Activated CD8-positive, alpha-beta memory T cell treated with anti-CD3 and anti-CD28 coated beads, Interleukin-2, amount 10 ng/mL, durations not matched to agents 7 days and 5 days (primary cell): ENCODE measurements around the gene PPM1H. TPM values are rescaled to one million over a fixed set of nuclear protein-coding genes. Genes with fewer than 3 reads are reported as not detected.

Experiments used
- ATAC-seq: fragments of 150-1000 bp; cut with Tn5 transposase; one replicate; pipeline ENCODE4 v1.10.0; 2021; ENCODE audit warnings: moderate library complexity
- CTCF ChIA-PET: fragments of 350-600 bp; sonication (Branson Sonifier 250); formaldehyde crosslinking; loops from one replicate; lab custom pipeline; 2021; ENCODE audit warnings: antibody characterized with exemption; lab: Charles Lee
- DNase-seq: peaks from one replicate; pipeline ENCODE4 v3.0.0-alpha.2; 2020
- H3K27ac Mint-ChIP-seq: one replicate; pipeline ENCODE4 v1.8.0; 2021; ENCODE audit warnings: mild to moderate bottlenecking, mixed read lengths
- H3K27me3 Mint-ChIP-seq: one replicate; pipeline ENCODE4 v1.8.0; 2021; ENCODE audit warnings: mixed read lengths
- H3K36me3 Mint-ChIP-seq: one replicate; pipeline ENCODE4 v1.8.0; 2021; ENCODE audit warnings: mild to moderate bottlenecking, mixed read lengths
- H3K4me1 Mint-ChIP-seq: one replicate; pipeline ENCODE4 v1.8.0; 2021; ENCODE audit warnings: mixed read lengths
- H3K4me3 Mint-ChIP-seq: one replicate; pipeline ENCODE4 v1.8.0; 2021; ENCODE audit warnings: mild to moderate bottlenecking, moderate library complexity, mixed read lengths
- H3K9me3 Mint-ChIP-seq: one replicate; pipeline ENCODE4 v1.8.0; 2022; ENCODE audit warnings: low read depth, mixed read lengths
- total RNA-seq, 2 experiments: library from RNA; stranded (reverse); gene quantifications; one replicate each; pipeline ENCODE4 v1.2.3, GENCODE V29; 2021

Gene PPM1H
- total RNA-seq, 2 experiments from 2014 or later = 0.32 to 0.68 TPM

DNA sequence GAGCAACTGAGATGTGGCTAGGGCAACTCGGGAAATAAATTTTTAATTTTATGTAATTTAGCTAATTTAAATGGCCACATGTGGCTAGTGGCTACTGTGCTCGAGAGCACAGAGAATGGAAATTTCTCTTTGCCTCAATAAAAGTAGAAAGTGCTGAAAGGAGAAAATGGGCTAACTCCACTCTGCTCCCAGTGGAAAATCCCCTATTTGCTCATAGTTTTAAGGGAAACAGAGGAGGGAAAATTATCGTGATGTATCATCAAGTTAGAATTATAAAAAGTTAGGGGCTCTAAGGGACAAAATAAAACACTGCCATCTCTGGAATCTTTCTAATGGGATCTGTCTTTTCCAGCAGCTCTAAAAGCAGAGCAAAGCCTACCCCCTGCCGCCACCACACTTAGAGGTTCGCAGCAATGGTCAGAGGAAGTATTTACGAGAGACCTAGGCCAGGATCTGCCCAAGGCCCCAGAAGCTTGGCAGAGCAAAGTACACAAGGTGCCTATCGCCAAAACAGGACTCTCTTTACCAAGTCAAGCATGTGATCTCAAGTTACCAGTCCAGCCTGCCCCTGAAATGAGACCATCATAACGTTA is 220.7 kb downstream of the PPM1H start:
- CTCF ChIA-PET = interaction anchor here (1.5 kb wide), 1 partner anchor 15 kb away, joined by 3 read pairs; no protein-coding TSS in a partner anchor
- Mint-ChIP-seq H3K36me3 (no peaks in the 10 kb centered on the region), H3K4me1 (no peaks in the 10 kb centered on the region), H3K9me3 (no peaks in the 10 kb centered on the region), H3K4me3 (no peak overlapping the region), H3K27ac (no peak overlapping the region), H3K27me3 (no peaks in the 10 kb centered on the region)
- ATAC-seq = no peak
- DNase-seq = no peak

DNA sequence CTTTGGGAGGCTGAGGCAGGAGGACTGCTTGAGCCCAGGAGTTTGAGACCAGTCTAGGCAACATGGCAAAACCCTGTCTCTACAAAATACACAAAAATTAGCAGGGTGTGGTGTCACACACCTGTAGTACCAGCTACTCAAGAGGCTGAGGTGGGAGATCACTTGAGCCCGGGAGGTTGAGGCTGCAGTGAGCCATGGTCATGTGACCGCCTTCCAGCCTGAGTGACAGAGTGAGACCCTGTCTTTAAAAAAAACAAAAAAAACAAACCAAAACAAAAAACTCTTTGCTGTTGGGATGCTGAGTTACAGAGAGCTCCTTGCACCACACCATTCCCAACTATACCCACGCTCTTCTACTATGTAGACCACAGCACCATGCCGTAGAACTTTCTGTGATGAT is 221.2 kb downstream of the PPM1H start:
- Mint-ChIP-seq H3K9me3 (no peaks in the 10 kb centered on the region), H3K36me3 (no peaks in the 10 kb centered on the region), H3K27ac (no peak overlapping the region), H3K27me3 (no peaks in the 10 kb centered on the region), H3K4me1 (no peaks in the 10 kb centered on the region), H3K4me3 (no peak overlapping the region)
- ATAC-seq = no peak
- CTCF ChIA-PET = interaction anchor here (1.5 kb wide), 1 partner anchor 14 kb away, joined by 3 read pairs; no protein-coding TSS in a partner anchor
- DNase-seq = no peak

DNA sequence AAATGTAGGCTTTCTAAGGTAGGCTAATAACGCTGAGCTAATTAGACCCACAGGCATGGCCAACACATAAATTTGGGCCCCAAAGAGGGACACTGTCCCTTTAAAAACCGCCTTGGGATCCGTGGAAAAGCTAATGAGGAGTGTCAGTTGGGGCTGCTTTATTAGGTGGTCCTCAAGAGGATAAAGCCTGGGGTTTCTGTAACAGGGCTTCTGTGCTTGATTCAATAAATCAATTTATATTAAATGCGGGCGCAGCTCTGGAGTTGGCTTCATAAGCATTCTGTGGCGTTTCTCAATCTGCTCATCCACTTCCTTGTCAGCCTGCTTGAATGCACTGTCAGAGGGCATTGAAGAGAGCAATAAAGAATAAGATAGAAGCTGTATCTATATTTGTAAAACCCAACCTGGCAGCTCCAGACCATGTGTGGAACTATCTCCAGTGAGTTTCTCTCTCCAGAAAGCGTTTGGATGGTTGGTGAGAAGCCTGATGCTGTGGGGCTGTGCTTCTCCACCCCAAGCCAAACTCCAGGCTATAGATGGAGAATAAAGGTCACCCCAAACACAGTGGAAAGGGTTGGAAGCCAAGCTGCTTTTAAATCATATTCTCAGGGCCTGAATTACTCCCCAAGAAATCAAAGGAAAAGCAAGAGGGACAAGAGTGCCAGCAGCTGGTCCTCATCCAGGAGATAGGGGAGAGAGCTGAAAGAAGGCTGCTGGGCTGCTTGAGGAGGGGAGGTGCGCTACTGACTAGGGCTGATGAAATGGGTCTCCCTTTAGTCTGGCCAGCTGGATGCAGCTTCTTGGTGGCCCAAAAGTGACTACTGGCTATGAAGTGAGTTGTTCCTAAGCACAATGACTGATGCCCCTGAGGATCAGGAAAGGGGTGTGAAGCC is 222.0 kb downstream of the PPM1H start:
- Mint-ChIP-seq H3K4me3 (no peak overlapping the region), H3K4me1 (no peaks in the 10 kb centered on the region), H3K36me3 (no peaks in the 10 kb centered on the region), H3K27me3 (peaks cover 2% of the 10 kb centered on the region), H3K27ac (no peak overlapping the region), H3K9me3 (no peaks in the 10 kb centered on the region)
- no peak for DNase-seq
- CTCF ChIA-PET = interaction anchor here (1.5 kb wide), 1 partner anchor 13 kb away, joined by 3 read pairs; no protein-coding TSS in a partner anchor
- ATAC-seq = no peak

- Mint-ChIP-seq H3K4me1 (no peaks in the 10 kb centered on the region), H3K27me3 (peaks cover 4% of the 10 kb centered on the region), H3K36me3 (no peaks in the 10 kb centered on the region), H3K9me3 (no peaks in the 10 kb centered on the region), H3K4me3 (no peak overlapping the region), H3K27ac (no peak overlapping the region)
- ATAC-seq (no peak), DNase-seq (no peak)
- CTCF ChIA-PET = no interaction called here
These were observed 223.2 kb downstream of the PPM1H start for GRCh38 chr12:62711631-62712241.

DNA sequence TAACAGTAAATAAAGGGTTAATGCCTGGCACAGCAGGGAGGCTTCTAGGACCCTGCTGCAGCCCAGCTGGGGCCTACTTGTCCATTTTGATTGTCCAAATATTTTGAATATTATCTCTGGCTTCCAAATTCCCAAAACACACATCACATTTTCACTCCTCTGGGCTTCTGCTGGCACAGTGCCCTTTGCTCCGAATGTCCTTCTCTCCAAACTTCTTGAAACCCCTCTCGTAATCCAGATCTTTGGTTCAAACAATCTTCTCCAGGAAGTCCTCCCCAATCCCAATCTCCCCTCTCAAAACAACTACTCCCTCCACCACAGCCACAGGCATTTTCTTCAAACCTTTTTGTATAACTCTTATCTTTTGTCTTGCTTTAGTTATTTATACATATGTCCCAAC is 225.6 kb downstream of the PPM1H start:
- Mint-ChIP-seq H3K9me3 (no peaks in the 10 kb centered on the region), H3K27ac (no peak overlapping the region), H3K27me3 (peaks cover 8% of the 10 kb centered on the region), H3K36me3 (no peaks in the 10 kb centered on the region), H3K4me1 (no peaks in the 10 kb centered on the region), H3K4me3 (no peak overlapping the region)
- ATAC-seq (no peak), DNase-seq (no peak)
- CTCF ChIA-PET = no interaction called here

- H3K27ac Mint-ChIP-seq = no peak overlapping the region
- no peaks in the 10 kb centered on the region for H3K9me3 Mint-ChIP-seq
- peaks cover under 1% of the 10 kb centered on the region for H3K4me1 Mint-ChIP-seq
- no peaks in the 10 kb centered on the region for H3K36me3 Mint-ChIP-seq
- CTCF ChIA-PET = no interaction called here
- H3K27me3 Mint-ChIP-seq = peaks cover 8% of the 10 kb centered on the region
- no peak for DNase-seq
- no peak overlapping the region for H3K4me3 Mint-ChIP-seq
- ATAC-seq = no peak
These were observed 227.0 kb downstream of the PPM1H start for GRCh38 chr12:62707939-62708338.

DNA sequence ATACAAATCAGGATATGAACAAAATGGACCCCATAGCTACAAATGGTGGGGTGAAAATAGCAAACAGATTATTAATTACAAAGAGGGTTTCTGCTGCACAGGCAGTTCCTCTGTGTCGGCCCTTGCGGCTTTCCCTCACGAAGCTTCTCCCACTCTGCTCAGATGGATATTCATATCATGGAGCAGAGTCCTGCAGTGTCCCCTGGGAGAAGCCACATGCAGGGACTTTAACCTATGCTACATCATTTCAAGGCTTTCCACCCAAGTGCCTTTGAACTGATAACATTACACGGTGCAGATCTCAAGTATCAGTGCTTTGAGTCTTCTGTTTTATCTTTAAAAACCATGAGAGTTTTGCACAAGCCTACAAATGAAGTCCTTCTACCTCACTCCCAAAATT is 229.1 kb downstream of the PPM1H start:
- Mint-ChIP-seq H3K4me3 (no peak overlapping the region), H3K9me3 (no peaks in the 10 kb centered on the region), H3K27ac (no peak overlapping the region), H3K27me3 (peaks cover 8% of the 10 kb centered on the region), H3K36me3 (no peaks in the 10 kb centered on the region), H3K4me1 (peaks cover 4% of the 10 kb centered on the region)
- CTCF ChIA-PET = no interaction called here
- ATAC-seq = no peak
- no peak for DNase-seq

DNA sequence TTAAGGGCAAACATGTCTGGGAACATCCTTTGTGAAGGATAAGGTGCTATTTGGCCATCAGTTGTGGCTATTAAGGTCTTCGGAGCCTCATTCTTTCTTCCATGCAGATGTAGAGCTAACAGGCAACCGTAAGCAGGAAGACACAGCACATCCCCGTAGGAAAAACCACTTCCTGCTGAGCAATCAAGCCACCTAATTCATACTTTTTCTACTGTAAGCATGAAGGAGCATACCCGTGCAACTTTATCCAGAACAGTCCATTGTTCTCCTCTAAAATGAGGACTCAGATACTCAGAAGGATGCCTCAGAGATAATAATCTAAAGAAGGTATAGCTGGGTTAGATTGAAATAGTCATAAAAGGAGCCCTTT is 232.0 kb downstream of the PPM1H start:
- ATAC-seq (no peak), DNase-seq (no peak)
- H3K27ac Mint-ChIP-seq = no peak overlapping the region
- CTCF ChIA-PET = no interaction called here
- H3K9me3 Mint-ChIP-seq = no peaks in the 10 kb centered on the region
- H3K4me1 Mint-ChIP-seq = peaks cover 11% of the 10 kb centered on the region
- no peak overlapping the region for H3K4me3 Mint-ChIP-seq
- peaks cover 2% of the 10 kb centered on the region for H3K36me3 Mint-ChIP-seq
- H3K27me3 Mint-ChIP-seq = peaks cover 6% of the 10 kb centered on the region

DNA sequence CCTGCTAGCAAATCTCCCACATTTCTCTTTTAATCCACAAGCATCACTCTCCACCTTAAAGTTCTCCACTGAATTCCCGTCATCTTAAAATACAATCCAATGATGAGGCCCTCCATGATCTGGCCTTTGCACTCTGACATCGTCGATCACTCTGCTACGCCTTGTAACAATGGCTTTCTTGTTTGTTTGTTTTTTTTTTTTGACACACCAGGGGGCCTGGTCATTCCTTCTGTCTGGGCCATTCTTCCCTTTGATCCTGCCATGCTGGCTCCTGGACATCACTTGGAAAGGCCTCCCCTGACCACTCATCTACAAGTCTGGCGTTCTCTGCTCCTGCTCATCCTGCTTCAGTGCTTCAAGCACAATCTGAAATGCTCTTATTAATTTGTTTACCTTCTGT is 233.5 kb downstream of the PPM1H start:
- Mint-ChIP-seq H3K27ac (no peak overlapping the region), H3K36me3 (peaks cover 2% of the 10 kb centered on the region), H3K27me3 (peaks cover 3% of the 10 kb centered on the region), H3K9me3 (no peaks in the 10 kb centered on the region), H3K4me3 (no peak overlapping the region), H3K4me1 (peaks cover 21% of the 10 kb centered on the region)
- CTCF ChIA-PET = no interaction called here
- no peak for DNase-seq
- no peak for ATAC-seq

- no peaks in the 10 kb centered on the region for H3K9me3 Mint-ChIP-seq
- H3K4me1 Mint-ChIP-seq = peaks cover 28% of the 10 kb centered on the region
- ATAC-seq (no peak), DNase-seq (no peak)
- no peak overlapping the region for H3K27ac Mint-ChIP-seq
- no peak overlapping the region for H3K4me3 Mint-ChIP-seq
- CTCF ChIA-PET = interaction anchor here (1.0 kb wide), 1 partner anchor 14 kb away, joined by 3 read pairs; no protein-coding TSS in a partner anchor
- peaks cover 2% of the 10 kb centered on the region for H3K36me3 Mint-ChIP-seq
- no peaks in the 10 kb centered on the region for H3K27me3 Mint-ChIP-seq
These were observed 234.7 kb downstream of the PPM1H start for GRCh38 chr12:62700091-62700880.

GRCh38 chr12:62698701-62699101 is 236.2 kb downstream of the PPM1H start:
- peaks cover 3% of the 10 kb centered on the region for H3K27me3 Mint-ChIP-seq
- no peak overlapping the region for H3K4me3 Mint-ChIP-seq
- no peak for DNase-seq
- no peaks in the 10 kb centered on the region for H3K9me3 Mint-ChIP-seq
- no peak for ATAC-seq
- CTCF ChIA-PET = interaction anchor here (1.1 to 1.4 kb wide), 2 partner anchors 11 to 100 kb away, joined by 3 read pairs; no protein-coding TSS in a partner anchor
- peaks cover 34% of the 10 kb centered on the region for H3K4me1 Mint-ChIP-seq
- H3K36me3 Mint-ChIP-seq = peaks cover 2% of the 10 kb centered on the region
- no peak overlapping the region for H3K27ac Mint-ChIP-seq

GRCh38 chr12:62697893-62698292 is 237.1 kb downstream of the PPM1H start:
- CTCF ChIA-PET = interaction anchor here (1.1 to 1.4 kb wide), 2 partner anchors 12 to 101 kb away, joined by 3 read pairs; no protein-coding TSS in a partner anchor
- no peaks in the 10 kb centered on the region for H3K9me3 Mint-ChIP-seq
- H3K4me1 Mint-ChIP-seq = peaks cover 33% of the 10 kb centered on the region
- H3K27ac Mint-ChIP-seq = no peak overlapping the region
- H3K36me3 Mint-ChIP-seq = peaks cover 2% of the 10 kb centered on the region
- H3K27me3 Mint-ChIP-seq = peaks cover 3% of the 10 kb centered on the region
- H3K4me3 Mint-ChIP-seq = no peak overlapping the region
- DNase-seq = no peak
- ATAC-seq = peak; percentile 27

GRCh38 chr12:62695696-62696095 is 239.3 kb downstream of the PPM1H start:
- ATAC-seq (no peak), DNase-seq (no peak)
- H3K4me3 Mint-ChIP-seq = no peak overlapping the region
- H3K4me1 Mint-ChIP-seq = peaks cover 30% of the 10 kb centered on the region
- H3K36me3 Mint-ChIP-seq = peaks cover 4% of the 10 kb centered on the region
- peaks cover 12% of the 10 kb centered on the region for H3K27me3 Mint-ChIP-seq
- H3K9me3 Mint-ChIP-seq = no peaks in the 10 kb centered on the region
- no peak overlapping the region for H3K27ac Mint-ChIP-seq
- CTCF ChIA-PET = interaction anchor here (0.7 kb wide), 1 partner anchor 98 kb away, joined by 4 read pairs; no protein-coding TSS in a partner anchor
